Tongue (tissue), 2 donors: Measurements from ENCODE around the gene TSPOAP1. TPM values are rescaled to one million over a fixed set of nuclear protein-coding genes. Genes with fewer than 3 reads are reported as not detected.

Source experiments
- DNase-seq: peaks from one replicate; pipeline ENCODE4 v3.0.0-alpha.2; 2015
- total RNA-seq: library from RNA; depleted of rRNA; stranded (reverse); fragments of >200 nt; gene quantifications from one replicate; pipeline ENCODE4 v1.2.3, GENCODE V29; 2014

TSPOAP1 gene
- total RNA-seq, 1 donor from 2014 or later: 5.6 TPM

- DNase-seq: no peak
Measured at GRCh38 chr17:58276423-58276822, 52.2 kb downstream of the TSPOAP1 start.

- no peak for DNase-seq
Measured at GRCh38 chr17:58275417-58275816, 53.2 kb downstream of the TSPOAP1 start.

- no peak for DNase-seq
Measured at GRCh38 chr17:58273453-58274104, 55.0 kb downstream of the TSPOAP1 start.

- DNase-seq: no peak
Measured at GRCh38 chr17:58272367-58273280, 56.0 kb downstream of the TSPOAP1 start.

- DNase-seq: no peak
Measured at GRCh38 chr17:58271216-58271931, 57.2 kb downstream of the TSPOAP1 start.

- DNase-seq: no peak
Measured at GRCh38 chr17:58270476-58271215, 57.9 kb downstream of the TSPOAP1 start.

- DNase-seq: no peak
Measured at GRCh38 chr17:58269557-58270291, 58.9 kb downstream of the TSPOAP1 start.

- DNase-seq: no peak
Measured at GRCh38 chr17:58268774-58269556, 59.6 kb downstream of the TSPOAP1 start.

- DNase-seq: no peak
Measured at GRCh38 chr17:58268326-58268725, 60.3 kb downstream of the TSPOAP1 start.

GRCh38 chr17:58267347-58268324 lies 61.0 kb downstream of the TSPOAP1 start:
- DNase-seq: no peak

- no peak for DNase-seq
Measured at GRCh38 chr17:58265902-58266875, 62.4 kb downstream of the TSPOAP1 start.

GRCh38 chr17:58265271-58265670 lies 63.3 kb downstream of the TSPOAP1 start:
- no peak for DNase-seq

- DNase-seq: no peak
Measured at GRCh38 chr17:58264407-58265103, 64.0 kb downstream of the TSPOAP1 start.

GRCh38 chr17:58263773-58264172 lies 64.8 kb downstream of the TSPOAP1 start:
- DNase-seq: no peak

- no peak for DNase-seq
Measured at GRCh38 chr17:58262149-58262548, 66.4 kb downstream of the TSPOAP1 start.

- DNase-seq: no peak
Measured at GRCh38 chr17:58254803-58255202, 73.8 kb downstream of the TSPOAP1 start.

GRCh38 chr17:58253082-58253481 lies 75.5 kb downstream of the TSPOAP1 start:
- DNase-seq: no peak
